Progenitor cell of endocrine pancreas (in vitro differentiated cells): Measurements from ENCODE around the gene FOXN4. TPM values are rescaled to one million over a fixed set of nuclear protein-coding genes. Genes with fewer than 3 reads are reported as not detected.

Experiments
- DNase-seq: peaks from one replicate; pipeline ENCODE4 v3.0.0; 2021; ENCODE audit warnings: low spot score; ENCODE audit not compliant: unreplicated experiment
- H3K27ac Mint-ChIP-seq: 2 replicates; pipeline ENCODE4 v1.8.0; 2021; ENCODE audit warnings: mild to moderate bottlenecking, moderate library complexity, mixed read lengths
- H3K27me3 Mint-ChIP-seq: 2 replicates; pipeline ENCODE4 v1.8.0; 2021; ENCODE audit warnings: mixed read lengths
- H3K36me3 Mint-ChIP-seq: 2 replicates; pipeline ENCODE4 v1.8.0; 2022; ENCODE audit warnings: mixed read lengths; ENCODE audit not compliant: insufficient read depth
- H3K4me1 Mint-ChIP-seq: 2 replicates; pipeline ENCODE4 v1.8.0; 2021; ENCODE audit warnings: low read depth, mixed read lengths
- H3K4me3 Mint-ChIP-seq: 2 replicates; pipeline ENCODE4 v1.8.0; 2021; ENCODE audit warnings: low read depth, mild to moderate bottlenecking, moderate library complexity, mixed read lengths
- H3K9me3 Mint-ChIP-seq: 2 replicates; pipeline ENCODE4 v1.8.0; 2021; ENCODE audit warnings: low read depth, mixed read lengths
- long read RNA-seq: library from polyadenylated mRNA; unstranded; transcript quantifications from one replicate; pipeline ENCODE4 v2.0.0, GENCODE V29; 2020
- total RNA-seq: library from RNA; stranded (reverse); gene quantifications from 2 replicates; pipeline ENCODE4 v1.2.1, GENCODE V29; 2021
- TF ChIP-seq, protein P1 (sequence below): fragments of 200-600 bp; sonication (generic); IDR thresholded peaks from one replicate; pipeline ENCODE4 v1.5.0; 2021; ENCODE audit warnings: antibody characterized with exemption, mild to moderate bottlenecking; ENCODE audit not compliant: unreplicated experiment

FOXN4 gene, protein sequence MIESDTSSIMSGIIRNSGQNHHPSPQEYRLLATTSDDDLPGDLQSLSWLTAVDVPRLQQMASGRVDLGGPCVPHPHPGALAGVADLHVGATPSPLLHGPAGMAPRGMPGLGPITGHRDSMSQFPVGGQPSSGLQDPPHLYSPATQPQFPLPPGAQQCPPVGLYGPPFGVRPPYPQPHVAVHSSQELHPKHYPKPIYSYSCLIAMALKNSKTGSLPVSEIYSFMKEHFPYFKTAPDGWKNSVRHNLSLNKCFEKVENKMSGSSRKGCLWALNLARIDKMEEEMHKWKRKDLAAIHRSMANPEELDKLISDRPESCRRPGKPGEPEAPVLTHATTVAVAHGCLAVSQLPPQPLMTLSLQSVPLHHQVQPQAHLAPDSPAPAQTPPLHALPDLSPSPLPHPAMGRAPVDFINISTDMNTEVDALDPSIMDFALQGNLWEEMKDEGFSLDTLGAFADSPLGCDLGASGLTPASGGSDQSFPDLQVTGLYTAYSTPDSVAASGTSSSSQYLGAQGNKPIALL
- total RNA-seq: 0.33 and 0.34 TPM in 2 replicates
- long read RNA-seq: 0 reads

GRCh38 chr12:109308534-109309380 is at the start of gene FOXN4:
Gene FOXN4 (minus strand): TSS chr12:109309284. CDS start chr12:109308321, 963 bp downstream.
- peak within 1 kb of the TSS; percentile 91 for H3K27ac Mint-ChIP-seq

GRCh38 chr12:109358154-109358869 is 49.2 kb upstream of the FOXN4 start:
- Mint-ChIP-seq H3K27ac (no peak overlapping the region), H3K27me3 (peaks cover 13% of the 10 kb centered on the region), H3K4me3 (no peak overlapping the region), H3K36me3 (no peaks in the 10 kb centered on the region), H3K9me3 (no peaks in the 10 kb centered on the region), H3K4me1 (no peaks in the 10 kb centered on the region)
- no peak for DNase-seq
- TF ChIP-seq, protein P1, sequence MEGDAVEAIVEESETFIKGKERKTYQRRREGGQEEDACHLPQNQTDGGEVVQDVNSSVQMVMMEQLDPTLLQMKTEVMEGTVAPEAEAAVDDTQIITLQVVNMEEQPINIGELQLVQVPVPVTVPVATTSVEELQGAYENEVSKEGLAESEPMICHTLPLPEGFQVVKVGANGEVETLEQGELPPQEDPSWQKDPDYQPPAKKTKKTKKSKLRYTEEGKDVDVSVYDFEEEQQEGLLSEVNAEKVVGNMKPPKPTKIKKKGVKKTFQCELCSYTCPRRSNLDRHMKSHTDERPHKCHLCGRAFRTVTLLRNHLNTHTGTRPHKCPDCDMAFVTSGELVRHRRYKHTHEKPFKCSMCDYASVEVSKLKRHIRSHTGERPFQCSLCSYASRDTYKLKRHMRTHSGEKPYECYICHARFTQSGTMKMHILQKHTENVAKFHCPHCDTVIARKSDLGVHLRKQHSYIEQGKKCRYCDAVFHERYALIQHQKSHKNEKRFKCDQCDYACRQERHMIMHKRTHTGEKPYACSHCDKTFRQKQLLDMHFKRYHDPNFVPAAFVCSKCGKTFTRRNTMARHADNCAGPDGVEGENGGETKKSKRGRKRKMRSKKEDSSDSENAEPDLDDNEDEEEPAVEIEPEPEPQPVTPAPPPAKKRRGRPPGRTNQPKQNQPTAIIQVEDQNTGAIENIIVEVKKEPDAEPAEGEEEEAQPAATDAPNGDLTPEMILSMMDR: no peak

More at GRCh38 chr12:109308534-109309380, at the start of gene FOXN4:
- Mint-ChIP-seq H3K9me3 (no peaks in the 10 kb centered on the region), H3K36me3 (no peaks in the 10 kb centered on the region), H3K4me1 (peaks cover 7% of the 10 kb centered on the region), H3K27me3 (peaks cover 64% of the 10 kb centered on the region), H3K4me3 (peak within 1 kb of the TSS; percentile 89)
- TF ChIP-seq, protein P1: no peak
- peak; percentile 48 for DNase-seq

DNA sequence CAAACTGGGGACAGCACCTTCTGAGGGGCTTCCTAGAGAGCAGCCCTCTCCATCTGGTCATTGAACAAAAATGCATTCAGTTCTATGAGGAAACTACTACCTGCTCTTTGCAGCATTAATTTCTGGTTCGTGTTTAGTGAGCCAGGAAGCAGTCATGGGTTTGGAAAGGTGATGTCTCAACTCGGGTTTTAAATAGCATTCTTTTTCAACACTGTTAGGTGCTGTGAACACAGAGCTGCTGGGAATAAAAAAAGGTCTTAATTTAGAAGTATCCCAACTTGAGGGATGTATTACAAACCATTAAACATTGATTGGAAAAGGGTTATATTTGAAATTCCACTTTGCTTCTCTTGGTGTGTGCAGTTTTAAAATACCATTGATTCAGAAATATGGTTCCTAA is 47.9 kb upstream of the FOXN4 start:
- Mint-ChIP-seq H3K9me3 (no peaks in the 10 kb centered on the region), H3K4me1 (no peaks in the 10 kb centered on the region), H3K27ac (no peak overlapping the region), H3K27me3 (peaks cover 9% of the 10 kb centered on the region), H3K36me3 (no peaks in the 10 kb centered on the region), H3K4me3 (no peak overlapping the region)
- TF ChIP-seq, protein P1: no peak
- DNase-seq: no peak

DNA sequence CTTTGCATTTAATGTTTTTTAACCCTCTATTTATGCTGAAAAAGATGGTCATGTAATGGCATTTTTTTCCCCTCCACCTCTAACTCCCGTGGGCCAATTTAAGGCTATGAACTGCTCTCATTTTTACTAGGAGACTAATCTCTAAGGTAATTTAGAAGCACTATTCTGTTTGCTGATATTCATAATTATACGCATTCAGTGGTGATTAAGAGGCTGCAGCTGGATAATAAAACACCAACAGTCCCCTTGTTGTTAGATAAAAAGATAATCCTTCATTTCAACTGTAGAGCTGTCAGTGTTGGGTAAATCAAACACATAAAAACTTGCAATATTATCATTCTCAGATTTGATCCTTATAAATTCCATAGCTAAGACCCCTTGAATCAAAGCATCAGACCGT is 47.5 kb upstream of the FOXN4 start:
- no peak overlapping the region for H3K27ac Mint-ChIP-seq

More for the DNA sequence above, 47.5 kb upstream of the FOXN4 start:
- no peaks in the 10 kb centered on the region for H3K36me3 Mint-ChIP-seq
- H3K4me3 Mint-ChIP-seq: no peak overlapping the region
- H3K9me3 Mint-ChIP-seq: no peaks in the 10 kb centered on the region
- TF ChIP-seq, protein P1: no peak
- peaks cover 9% of the 10 kb centered on the region for H3K27me3 Mint-ChIP-seq
- H3K4me1 Mint-ChIP-seq: no peaks in the 10 kb centered on the region
- DNase-seq: no peak
